Measurements from ENCODE around the gene PSENEN. TPM values are rescaled to one million over a fixed set of nuclear protein-coding genes. Genes with fewer than 3 reads are reported as not detected.

Gene PSENEN
- polyA plus RNA-seq, 1 donor (not counting 4 experiments of a cell fraction or from before 2014, with no cell fraction given), result 36.2 TPM

DNA sequence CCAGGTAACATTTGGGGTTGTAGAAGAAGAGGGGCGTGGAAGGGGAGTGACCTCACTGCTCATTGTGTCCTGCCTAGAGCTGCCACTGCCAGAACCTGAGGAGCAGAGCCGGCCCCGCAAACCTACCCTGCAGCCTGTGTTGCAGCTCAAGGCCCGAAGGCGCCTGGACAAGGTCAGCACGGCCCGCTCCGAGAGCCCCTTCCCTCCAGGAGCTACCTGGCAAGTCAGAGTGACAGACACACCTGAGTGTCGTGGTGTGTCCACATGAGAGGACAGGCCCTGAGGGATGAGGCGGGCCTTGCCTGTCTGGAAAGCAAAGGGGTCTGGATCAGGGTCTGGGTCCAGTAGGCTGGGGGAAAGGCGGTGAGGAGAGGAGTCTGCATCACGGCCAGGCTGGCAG, 20.9 kb upstream of the PSENEN start:
- DNase-seq (ENCODE audit: low read depth, low spot score) (no peak), FAIRE-seq (no peak)
- H3K9me1 ChIP-seq (ENCODE audit: control insufficient read depth, extremely low read depth, insufficient read depth, low read length), result no peaks in the 10 kb centered on the region
- no peak overlapping the region for H3K9ac ChIP-seq (ENCODE audit: control insufficient read depth, extremely low read depth, insufficient read depth, low read length)
- dilution Hi-C loops (cut with MboI; ENCODE audit: extremely low pct_ligation_motif_present, low sequenced_read_pairs), result no loop called here
- no peak for TF ChIP-seq EZH2 (IDR thresholded peaks at IDR 0.05; ENCODE audit: low read length)
- TF ChIP-seq, protein P1, sequence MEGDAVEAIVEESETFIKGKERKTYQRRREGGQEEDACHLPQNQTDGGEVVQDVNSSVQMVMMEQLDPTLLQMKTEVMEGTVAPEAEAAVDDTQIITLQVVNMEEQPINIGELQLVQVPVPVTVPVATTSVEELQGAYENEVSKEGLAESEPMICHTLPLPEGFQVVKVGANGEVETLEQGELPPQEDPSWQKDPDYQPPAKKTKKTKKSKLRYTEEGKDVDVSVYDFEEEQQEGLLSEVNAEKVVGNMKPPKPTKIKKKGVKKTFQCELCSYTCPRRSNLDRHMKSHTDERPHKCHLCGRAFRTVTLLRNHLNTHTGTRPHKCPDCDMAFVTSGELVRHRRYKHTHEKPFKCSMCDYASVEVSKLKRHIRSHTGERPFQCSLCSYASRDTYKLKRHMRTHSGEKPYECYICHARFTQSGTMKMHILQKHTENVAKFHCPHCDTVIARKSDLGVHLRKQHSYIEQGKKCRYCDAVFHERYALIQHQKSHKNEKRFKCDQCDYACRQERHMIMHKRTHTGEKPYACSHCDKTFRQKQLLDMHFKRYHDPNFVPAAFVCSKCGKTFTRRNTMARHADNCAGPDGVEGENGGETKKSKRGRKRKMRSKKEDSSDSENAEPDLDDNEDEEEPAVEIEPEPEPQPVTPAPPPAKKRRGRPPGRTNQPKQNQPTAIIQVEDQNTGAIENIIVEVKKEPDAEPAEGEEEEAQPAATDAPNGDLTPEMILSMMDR (optimal IDR thresholded peaks at IDR 0.05 in 1 of 3, IDR thresholded peaks at IDR 0.05 in 1 of 3, conservative IDR thresholded peaks at IDR 0.05 in 1 of 3; ENCODE audit: extremely low read depth in 1 of 3, insufficient read depth in 2 of 3, low read length in 3 of 3), result no peak
- H3K36me3 ChIP-seq (ENCODE audit: control insufficient read depth in 2 of 2, extremely low read depth in 1 of 2, insufficient read depth in 2 of 2, low read length in 2 of 2), result peaks cover 63 to 65% of the 10 kb centered on the region in 2 experiments
- H3K79me2 ChIP-seq (ENCODE audit: control insufficient read depth, insufficient read depth, low read length), result peaks cover 33% of the 10 kb centered on the region
- no peak overlapping the region for H3K4me2 ChIP-seq (ENCODE audit: control insufficient read depth, extremely low read depth, insufficient read depth, low read depth, low read length)
- H3K27me3 ChIP-seq (ENCODE audit: control insufficient read depth, extremely low read depth, insufficient read depth, low read length), result no peaks in the 10 kb centered on the region
- H4K20me1 ChIP-seq (ENCODE audit: control insufficient read depth, extremely low read depth, insufficient read depth, low read length), result peaks cover 4% of the 10 kb centered on the region
- no peak overlapping the region for H3K27ac ChIP-seq (ENCODE audit: control insufficient read depth, insufficient read depth, low read length)
- no peak overlapping the region for H2AFZ ChIP-seq (ENCODE audit: control insufficient read depth, low read length)
- H3K4me3 ChIP-seq (ENCODE audit: control insufficient read depth in 2 of 3, extremely low read depth in 1 of 3, insufficient read depth in 2 of 3, low read depth in 1 of 3, low read length in 3 of 3), result no peak overlapping the region
- peaks cover 2% of the 10 kb centered on the region for H3K4me1 ChIP-seq (ENCODE audit: control insufficient read depth, extremely low read depth, insufficient read depth, low read length)
- no peaks in the 10 kb centered on the region for H3K9me3 ChIP-seq (ENCODE audit: control insufficient read depth, low read depth, low read length)

GRCh38 chr19:35725216-35725861, 20.1 kb upstream of the PSENEN start:
- H4K20me1 ChIP-seq (ENCODE audit: control insufficient read depth, extremely low read depth, insufficient read depth, low read length), result peaks cover 4% of the 10 kb centered on the region
- no peak overlapping the region for H3K4me2 ChIP-seq (ENCODE audit: control insufficient read depth, extremely low read depth, insufficient read depth, low read depth, low read length)
- no peak overlapping the region for H3K4me3 ChIP-seq (ENCODE audit: control insufficient read depth in 2 of 3, extremely low read depth in 1 of 3, insufficient read depth in 2 of 3, low read depth in 1 of 3, low read length in 3 of 3)
- H3K4me1 ChIP-seq (ENCODE audit: control insufficient read depth, extremely low read depth, insufficient read depth, low read length), result no peaks in the 10 kb centered on the region
- no peaks in the 10 kb centered on the region for H3K27me3 ChIP-seq (ENCODE audit: control insufficient read depth, extremely low read depth, insufficient read depth, low read length)
- H3K27ac ChIP-seq (ENCODE audit: control insufficient read depth, insufficient read depth, low read length), result no peak overlapping the region
- H3K9me3 ChIP-seq (ENCODE audit: control insufficient read depth, low read depth, low read length), result no peaks in the 10 kb centered on the region
- H3K79me2 ChIP-seq (ENCODE audit: control insufficient read depth, insufficient read depth, low read length), result peaks cover 27% of the 10 kb centered on the region
- H3K9me1 ChIP-seq (ENCODE audit: control insufficient read depth, extremely low read depth, insufficient read depth, low read length), result no peaks in the 10 kb centered on the region
- peaks cover 66 to 69% of the 10 kb centered on the region in 2 experiments for H3K36me3 ChIP-seq (ENCODE audit: control insufficient read depth in 2 of 2, extremely low read depth in 1 of 2, insufficient read depth in 2 of 2, low read length in 2 of 2)
- FAIRE-seq (no peak), DNase-seq (ENCODE audit: low read depth, low spot score) (no peak)
- dilution Hi-C loops (cut with MboI; ENCODE audit: extremely low pct_ligation_motif_present, low sequenced_read_pairs), result no loop called here
- no peak overlapping the region for H3K9ac ChIP-seq (ENCODE audit: control insufficient read depth, extremely low read depth, insufficient read depth, low read length)
- no peak overlapping the region for H2AFZ ChIP-seq (ENCODE audit: control insufficient read depth, low read length)
- TF ChIP-seq EZH2 (IDR thresholded peaks at IDR 0.05; ENCODE audit: low read length), result no peak
- TF ChIP-seq, protein P1 (optimal IDR thresholded peaks at IDR 0.05 in 1 of 3, IDR thresholded peaks at IDR 0.05 in 1 of 3, conservative IDR thresholded peaks at IDR 0.05 in 1 of 3; ENCODE audit: extremely low read depth in 1 of 3, insufficient read depth in 2 of 3, low read length in 3 of 3), result no peak

Data from keratinocyte (primary cell).